IPS DF 4.7 (cell line): ENCODE results near the gene PRKCB.
"Not testable (repeated sequence)": the region's sequence is repeated elsewhere in the genome, so short reads cannot be mapped to it uniquely, and the experiment has no call there.

Experiments
- DNase-seq: peaks from one replicate; pipeline ENCODE4 v3.0.0-alpha.2; 2013; ENCODE audit warnings: low spot score; ENCODE audit errors: extremely low read depth

PRKCB gene

GRCh38 chr16:24077292-24077691 is 241.5 kb downstream of the PRKCB start:
- no peak for DNase-seq

DNA sequence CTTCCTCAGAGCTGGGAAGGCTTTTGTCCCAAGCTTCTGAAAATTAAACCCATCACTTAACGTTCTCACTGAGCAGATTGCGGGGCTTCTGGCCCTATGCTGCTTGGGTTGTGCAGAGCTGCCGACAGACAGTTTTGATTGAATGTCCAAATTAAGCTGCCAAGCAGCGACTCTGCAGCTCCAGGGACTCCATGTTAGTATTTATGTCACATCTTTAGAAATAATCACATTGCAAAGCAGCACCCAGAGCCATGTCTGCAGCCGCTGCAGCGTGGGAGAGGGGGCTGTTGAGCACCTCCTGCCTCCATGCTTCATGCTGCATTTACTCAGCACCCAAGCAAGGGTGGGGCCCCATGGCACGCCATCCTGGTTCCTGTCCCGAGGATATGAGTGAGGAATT is 242.2 kb downstream of the PRKCB start:
- DNase-seq, result no peak

DNA sequence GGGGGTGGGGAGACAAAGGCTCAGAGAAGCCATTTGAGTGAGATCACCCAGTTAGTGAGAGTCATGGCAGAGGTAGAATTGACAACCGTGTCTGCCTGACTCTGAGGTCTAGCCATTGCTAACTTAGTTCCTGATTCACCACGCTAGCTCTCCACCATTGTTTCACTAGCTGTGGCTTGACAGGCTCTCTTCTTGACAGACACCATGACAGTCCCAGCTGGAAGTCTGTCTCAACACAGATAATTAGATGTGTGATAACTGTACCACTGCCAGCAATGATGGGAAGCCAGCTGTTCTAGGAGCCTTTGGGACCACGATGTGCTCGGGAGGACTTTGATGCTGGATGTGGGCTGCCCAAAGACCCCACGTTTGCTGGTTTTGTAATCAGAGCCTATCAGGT is 249.9 kb downstream of the PRKCB start:
- DNase-seq, result no peak

- no peak for DNase-seq
Observed at GRCh38 chr16:24087891-24088410, 252.2 kb downstream of the PRKCB start.

DNA sequence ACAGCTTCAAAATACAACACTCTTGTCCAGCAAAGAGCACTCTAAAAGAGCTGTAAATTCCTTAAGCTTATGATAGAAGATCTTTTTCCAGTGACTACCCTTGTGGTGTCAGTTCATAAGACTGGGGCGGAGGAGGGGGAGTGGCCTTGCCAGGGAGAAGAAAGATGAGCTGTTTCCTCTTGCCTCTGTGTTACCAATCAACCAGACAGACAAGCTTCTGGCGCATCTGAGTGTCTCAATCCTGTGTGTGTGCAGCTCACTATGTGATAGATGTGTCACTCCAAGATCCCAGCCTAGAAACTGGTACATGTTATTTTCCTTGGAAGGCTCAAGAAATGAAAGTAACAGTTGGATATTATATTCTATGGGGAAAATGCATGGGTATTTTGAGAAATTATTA is 253.0 kb downstream of the PRKCB start:
- no peak for DNase-seq

DNA sequence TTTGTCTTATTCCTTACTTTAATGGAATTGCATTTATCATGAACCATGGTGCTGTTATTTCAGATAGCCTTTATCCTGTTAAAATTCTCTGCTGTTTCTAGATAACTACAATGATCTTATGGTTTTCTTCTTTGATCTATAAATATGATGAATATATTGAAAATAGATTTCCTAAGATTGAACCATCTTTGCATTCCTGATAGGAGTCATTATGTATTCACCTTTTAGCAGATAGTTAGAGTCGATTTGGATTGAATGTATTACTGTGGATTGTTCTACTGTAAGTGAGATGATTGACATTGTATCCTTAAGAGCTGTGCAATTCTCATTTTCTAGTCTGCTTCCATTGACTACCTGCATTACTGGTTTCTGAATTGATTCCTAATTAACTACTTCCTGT is 255.3 kb downstream of the PRKCB start:
- DNase-seq, result no peak

GRCh38 chr16:24093049-24093448 is 257.3 kb downstream of the PRKCB start:
- DNase-seq, result no peak

DNA sequence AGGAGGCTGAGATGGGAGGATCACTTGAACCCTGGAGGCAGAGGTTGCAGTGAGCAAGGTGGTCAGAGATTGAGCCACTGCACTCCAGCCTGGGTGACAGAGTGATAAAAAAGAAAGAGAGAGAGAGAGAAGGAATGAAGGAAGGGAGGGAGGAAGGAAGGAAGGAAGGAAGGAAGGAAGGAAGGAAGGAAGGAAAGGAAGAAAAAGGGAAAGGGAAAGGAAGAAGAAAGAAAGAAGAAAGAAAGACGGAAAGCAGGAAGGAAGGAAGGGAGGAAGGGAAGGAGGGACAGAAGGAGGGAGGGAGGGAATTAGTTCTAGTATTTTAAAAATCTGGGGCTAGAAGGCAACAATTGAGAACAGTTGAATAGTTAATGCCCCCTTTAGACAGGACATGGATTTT is 258.9 kb downstream of the PRKCB start:
- DNase-seq, result no peak

- DNase-seq, result no peak
Observed at GRCh38 chr16:24098896-24099295, 263.1 kb downstream of the PRKCB start.

GRCh38 chr16:24101431-24101830 is 265.6 kb downstream of the PRKCB start:
- DNase-seq, result no peak

- no peak for DNase-seq
Observed at GRCh38 chr16:24102209-24102660, 266.5 kb downstream of the PRKCB start.

DNA sequence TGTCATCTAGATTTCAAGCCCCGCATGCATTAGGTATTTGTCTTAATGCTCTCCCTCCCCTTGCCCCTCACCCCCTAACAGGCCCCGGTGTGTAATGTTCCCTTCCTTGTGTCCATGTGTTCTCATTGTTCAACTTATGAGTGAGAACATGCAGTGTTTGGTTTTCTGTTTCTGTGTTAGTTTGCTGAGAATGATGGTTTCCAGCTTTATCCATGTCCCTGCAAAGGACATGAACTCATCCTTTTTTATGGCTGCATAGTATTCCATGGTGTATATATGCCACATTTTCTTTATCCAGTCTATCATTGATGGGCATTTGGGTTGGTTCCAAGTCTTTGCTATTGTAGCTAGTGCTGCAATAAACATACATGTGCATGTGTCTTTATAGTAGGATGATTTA is 269.7 kb downstream of the PRKCB start:
- not testable (repeated sequence) for DNase-seq

- DNase-seq, result not testable (repeated sequence)
Observed at GRCh38 chr16:24108090-24108489, 272.3 kb downstream of the PRKCB start.

- DNase-seq, result no peak
Observed at GRCh38 chr16:24111724-24112302, 276.0 kb downstream of the PRKCB start.

GRCh38 chr16:24113115-24113745 is 277.4 kb downstream of the PRKCB start:
- no peak for DNase-seq

DNA sequence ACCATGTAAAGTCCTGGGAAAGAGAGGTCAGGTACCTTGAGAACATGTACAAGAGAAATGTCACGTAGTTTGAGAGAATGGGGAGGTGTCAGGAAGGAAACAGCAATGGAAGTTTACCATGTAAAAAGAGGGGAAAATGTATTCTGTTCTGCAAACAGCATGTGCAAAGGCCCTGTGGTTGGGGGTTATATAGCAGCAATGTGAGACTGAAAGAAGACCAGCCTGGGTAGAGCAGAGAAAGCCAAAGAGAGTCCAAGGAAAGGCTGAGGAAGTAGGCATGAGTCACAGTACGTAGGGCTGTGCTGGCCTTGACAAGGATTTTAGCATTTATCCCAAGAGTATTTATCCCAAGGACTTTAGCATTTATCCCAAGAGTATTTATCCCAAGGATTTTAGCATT is 279.1 kb downstream of the PRKCB start:
- no peak for DNase-seq

GRCh38 chr16:24116046-24116776 is 280.4 kb downstream of the PRKCB start:
- DNase-seq, result no peak

GRCh38 chr16:24116989-24117388 is 281.2 kb downstream of the PRKCB start:
- no peak for DNase-seq

DNA sequence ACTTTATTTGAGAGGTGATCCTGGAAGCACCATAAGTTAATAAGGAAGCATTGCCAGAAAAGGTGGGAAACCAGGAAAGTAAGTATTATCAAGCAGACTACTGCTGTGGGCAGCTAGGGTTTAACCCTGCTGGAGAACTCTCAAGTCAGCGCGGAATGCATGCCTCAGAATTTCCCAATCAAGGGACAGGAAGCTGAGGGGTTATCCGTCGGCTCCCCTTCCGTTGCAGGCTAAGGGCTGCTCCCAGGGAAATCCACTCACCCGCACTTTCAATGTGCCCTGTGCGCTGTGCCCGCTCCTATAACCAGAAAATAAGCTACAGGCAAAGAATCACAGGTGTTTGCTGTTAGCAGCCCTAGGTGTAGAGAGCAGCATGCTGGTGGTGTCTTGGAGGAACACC is 281.9 kb downstream of the PRKCB start:
- no peak for DNase-seq

DNA sequence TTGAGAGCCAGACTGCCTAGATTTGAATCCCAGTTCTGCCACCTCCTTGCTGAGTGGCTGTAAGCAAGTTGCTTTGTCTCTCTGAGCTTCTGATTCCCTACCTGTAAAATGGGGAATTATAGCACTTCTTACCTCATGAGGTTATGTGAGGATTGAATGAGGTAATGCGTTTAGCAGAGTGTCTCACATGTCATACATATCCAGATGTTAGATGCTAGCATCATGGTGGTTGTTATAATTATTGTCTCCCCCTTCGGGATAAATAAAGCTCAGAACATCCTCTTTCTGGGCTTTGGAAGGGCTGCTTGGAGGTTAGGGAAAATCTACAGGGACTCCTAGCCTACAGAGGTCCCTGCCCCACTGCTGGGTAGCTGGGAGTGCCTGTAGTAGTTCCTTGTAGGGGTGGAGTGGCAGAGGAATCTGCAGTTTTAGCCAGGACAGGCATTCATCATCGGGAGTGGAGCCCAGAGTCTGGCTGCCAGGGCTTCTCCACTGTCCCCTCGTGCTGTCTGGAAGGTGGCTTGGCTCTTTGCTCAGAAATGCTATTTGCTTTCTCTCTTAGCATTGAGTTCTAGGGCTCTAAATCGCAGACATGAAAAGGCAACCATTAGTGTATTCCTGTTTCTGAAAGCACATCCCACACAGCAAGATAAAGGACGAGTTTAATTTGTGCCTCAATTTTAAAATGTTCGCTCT is 282.5 kb downstream of the PRKCB start:
- DNase-seq, result no peak

- no peak for DNase-seq
Observed at GRCh38 chr16:24119807-24120206, 284.0 kb downstream of the PRKCB start.

DNA sequence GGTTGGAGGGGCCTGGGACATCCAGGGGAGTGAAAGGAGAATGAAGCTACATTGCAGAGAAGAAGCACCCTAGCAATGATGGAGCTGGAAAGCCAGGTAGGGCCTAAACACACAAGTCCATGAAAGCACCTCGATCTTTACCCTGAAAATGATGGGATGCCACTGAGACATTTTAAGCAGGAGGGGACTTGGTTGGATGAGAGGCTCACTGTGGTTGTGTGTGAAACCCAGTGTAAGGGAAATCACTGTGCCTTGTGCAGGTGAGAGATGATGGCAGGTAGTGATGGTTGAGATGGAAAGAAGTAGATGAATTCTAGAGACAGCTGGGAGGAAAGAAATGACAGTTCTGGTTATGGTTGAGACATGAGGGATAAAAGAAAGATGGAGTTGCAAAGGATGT is 287.5 kb downstream of the PRKCB start:
- no peak for DNase-seq
